HK-2 (cell line): ENCODE data around the gene ST3GAL3.

Experiments used
- DNase-seq: peaks from one replicate; pipeline ENCODE4 v3.0.0-alpha.2; 2018; ENCODE audit not compliant: unreplicated experiment

ST3GAL3 gene

DNA sequence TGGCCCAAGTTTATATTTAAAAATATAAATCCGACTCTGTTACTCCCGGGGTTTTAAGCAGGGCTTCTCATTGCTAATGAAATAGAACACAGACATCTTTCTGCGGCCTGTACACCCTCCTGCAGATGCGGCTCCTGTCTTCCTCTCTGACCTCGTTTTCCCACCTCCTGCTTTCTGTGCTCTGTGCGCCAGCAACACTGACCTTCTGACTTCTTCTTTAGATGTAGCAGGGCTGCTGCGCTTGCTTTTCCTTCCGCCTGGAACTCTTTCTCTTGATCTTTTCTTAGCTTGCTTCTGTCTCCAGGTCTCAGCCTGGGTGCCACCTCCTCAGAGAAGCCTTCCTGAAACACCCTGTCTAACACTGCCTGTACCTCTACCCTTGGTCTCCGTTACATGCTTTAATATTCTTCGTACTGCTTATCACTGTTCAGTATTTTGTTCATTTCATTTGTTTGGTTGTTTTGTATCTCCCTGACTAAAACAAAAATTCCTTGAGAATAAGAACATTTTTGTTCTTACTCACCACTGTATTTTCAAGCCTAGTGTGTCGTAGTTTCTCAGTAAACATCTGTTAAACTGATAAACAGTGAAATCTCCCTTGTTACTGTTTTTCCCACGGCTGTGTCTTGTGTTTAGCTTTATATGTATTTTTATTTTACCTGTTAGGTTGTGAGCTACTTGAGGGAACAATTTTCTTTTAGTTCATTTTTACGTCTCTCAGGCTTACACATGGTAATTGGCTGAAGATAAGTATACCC lies 79.0 kb downstream of the ST3GAL3 start:
- DNase-seq = no peak

DNA sequence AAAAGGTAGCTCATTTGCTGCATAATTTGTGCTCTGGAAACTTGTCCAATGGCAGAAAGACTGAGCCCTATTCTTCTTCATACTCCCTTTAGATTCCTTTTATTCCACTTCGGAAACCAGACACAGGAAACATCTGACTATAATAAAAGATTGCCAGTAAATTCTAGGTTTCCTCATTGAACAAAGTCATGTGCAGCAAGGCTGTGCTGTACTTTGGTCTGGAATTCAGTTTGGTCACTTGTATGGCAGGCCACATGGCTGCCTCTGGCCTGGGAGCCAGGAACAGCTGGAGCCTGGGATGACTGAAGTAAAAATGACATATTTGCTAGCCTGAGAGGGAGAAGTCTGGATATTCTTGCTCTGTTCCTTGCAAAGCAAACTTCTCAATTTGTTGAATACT lies 79.6 kb downstream of the ST3GAL3 start:
- DNase-seq = no peak

DNA sequence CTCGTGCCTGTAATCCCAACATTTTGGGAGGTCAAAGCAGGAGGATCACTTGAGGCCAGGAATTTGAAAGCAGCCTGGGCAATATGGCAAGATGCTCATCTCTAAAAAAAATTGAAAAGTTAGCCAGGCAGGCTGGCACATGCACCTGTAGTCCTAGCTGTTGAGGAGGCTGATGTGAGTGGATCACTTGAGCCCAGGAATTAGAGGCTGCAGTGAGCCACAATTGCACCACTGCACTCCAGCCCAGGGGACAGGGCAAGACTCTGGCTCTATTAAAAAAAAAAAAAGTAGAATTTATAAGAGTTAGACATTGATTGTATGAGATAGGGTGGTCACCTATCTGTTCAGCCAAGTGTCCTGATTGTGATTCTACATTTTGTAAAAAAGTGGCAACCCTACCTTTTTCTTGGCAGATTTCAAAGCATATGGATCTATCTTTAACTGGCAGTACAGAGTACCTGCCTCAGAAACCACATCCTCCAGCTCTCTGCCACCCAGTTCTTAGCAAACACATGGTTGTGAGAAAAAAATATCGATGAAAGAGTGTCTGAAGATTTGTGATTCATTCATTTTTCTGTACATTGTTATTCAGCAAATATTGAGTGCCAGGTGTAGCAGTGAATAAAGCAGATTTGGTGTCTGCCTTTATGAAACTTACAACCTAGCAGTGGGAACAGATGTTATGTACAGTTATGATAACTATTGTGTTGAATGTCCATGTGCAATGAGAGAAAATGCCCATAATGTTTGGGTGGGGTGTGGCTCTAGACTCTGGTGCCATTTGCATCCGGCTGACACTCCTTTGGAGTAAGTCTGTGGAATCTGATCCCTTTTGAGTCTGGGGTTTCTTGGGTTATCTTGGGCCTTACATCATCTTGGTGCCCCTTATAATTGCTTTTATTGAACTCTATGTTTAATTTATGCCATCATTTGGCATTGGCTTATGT lies 82.5 kb downstream of the ST3GAL3 start:
- no peak for DNase-seq

DNA sequence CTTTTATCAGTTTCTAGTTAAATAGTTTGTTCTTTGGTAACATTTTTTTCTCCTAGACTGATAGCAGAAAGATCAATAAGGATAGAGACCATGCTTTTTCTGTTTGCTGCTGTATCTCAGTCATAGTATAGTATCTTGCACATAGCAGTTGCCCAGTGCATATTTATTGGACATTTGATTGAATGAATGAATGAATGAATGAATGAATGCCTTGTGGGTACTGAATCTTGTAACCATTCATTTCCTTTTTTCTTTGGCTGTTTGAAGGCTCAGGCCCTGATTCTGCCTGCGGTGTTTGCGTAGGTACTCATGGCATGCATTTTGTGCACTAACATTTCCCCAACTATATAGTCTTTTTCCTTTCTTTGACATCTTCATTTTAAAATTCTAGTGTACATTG lies 83.9 kb downstream of the ST3GAL3 start:
- DNase-seq = no peak

DNA sequence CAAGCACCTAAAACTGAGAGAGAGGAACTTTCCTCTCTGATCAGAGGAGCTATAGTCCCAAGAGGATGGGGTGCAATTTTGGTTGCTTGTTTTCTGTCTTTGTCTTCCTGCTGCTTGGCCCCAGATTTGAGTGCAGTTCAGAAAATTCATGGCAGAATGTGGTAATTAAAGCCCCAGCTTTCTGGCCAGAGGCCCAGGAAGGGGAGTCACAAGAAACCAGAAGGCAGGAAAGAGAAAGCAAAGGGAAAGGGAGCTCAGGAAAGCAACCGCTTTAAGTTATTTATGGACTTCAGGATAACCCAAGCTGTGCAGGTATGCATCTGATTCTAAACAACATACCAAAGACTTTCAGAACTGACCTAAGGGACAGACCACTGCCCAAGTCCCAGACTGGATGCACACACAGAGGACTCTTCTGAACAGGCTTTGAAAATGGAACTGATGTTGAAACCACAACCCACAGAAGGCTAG lies 88.8 kb downstream of the ST3GAL3 start:
- no peak for DNase-seq

DNA sequence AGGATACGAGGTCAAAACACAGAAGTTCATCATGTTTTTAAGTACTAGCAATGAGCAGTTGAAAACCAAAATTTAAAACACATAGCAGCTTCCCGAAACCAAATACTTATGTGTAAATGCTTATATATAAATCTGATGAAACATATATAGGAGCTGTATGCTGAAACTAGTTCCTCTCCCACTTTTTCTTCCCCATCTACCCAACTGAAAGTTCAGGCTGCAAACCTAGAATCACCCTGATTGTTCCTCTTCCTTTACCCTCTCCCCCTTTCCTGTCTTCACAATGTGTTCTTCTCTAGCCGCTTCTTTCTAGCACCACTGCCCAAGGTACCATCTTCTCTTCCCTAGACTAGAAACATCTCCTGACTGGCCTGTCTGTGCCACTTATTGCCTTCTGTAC lies 90.6 kb downstream of the ST3GAL3 start:
- no peak for DNase-seq

DNA sequence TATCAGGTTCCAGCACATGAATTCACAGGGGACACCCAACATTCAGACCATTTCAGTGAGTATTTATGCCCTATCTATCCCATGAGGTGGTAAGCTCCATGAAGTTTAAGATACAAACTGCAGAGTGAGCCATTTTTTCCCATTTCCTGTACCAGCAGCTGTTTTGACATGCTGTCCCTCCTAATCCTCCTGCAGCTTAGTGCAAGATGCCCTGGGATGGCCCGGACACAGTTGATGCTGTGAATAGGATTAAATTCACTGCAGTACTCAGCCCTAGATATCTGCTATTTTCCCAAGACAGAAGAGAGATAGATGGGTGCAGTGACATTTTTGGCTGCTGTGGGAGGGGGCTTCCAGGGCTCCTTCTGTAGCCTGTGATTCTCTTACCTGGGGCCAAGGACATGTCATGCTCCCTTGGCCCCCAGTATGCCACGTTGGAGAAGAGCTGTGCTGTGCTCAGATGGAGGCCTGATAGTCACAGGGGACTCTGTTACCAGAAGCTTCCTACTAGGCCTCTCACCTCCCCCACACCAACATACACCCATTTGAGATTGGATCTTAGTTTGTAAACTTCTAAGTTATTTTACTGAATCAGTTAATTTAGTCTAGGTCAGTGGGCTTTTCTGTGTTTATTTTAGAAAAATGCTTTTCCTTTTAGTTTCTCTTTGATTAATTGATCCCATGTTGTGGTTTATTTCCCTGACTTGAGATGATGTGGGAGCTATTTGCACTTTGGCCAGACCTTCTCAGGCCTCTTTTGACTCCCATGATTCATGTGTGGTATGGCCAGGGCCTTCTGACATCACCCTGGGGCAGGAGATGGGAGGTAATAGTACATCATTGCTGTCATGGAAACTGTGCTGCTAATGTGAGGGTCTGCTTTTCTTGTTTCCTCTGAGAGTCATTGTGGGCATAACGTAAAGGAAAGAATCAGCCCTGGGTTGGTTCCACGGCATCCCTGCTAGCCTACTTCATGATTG lies 92.6 kb downstream of the ST3GAL3 start:
- DNase-seq = no peak

DNA sequence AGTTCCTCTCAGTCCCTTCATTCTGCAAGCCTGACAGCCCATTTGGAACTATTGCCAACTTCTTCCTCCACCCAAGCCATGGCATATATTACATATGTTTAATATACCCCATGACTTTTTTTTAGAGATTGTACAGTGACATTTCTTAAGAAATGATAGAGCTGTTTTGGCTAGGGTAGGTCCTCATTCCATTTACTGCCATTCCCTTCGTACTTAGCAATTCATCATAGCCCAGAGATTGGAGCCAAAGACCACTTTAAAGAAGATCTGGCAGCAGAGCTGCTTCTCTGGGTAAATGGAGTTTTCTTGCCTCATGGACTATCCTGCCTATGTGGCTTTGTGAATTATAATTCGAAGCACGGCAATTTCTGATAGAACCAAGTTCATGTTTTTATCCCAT lies 93.4 kb downstream of the ST3GAL3 start:
- no peak for DNase-seq

DNA sequence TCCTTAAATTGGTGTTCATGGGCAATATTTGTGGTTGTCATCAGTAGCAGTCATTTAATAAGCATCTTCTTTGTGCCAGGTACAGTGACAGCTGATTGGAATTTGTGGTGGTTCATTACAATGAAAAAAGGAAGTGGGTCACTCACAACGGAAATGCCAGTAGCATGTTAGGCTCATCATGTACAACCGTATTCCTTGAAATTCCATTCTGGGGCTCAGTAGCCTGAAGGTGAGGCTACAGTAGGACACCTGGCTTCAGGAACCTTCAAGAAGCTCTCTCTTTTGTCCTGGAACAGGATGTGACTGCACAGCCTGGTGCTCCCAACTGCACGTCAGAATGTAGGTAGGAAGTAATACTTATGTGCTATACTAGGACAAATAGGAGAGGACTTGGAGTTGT lies 93.9 kb downstream of the ST3GAL3 start:
- DNase-seq = no peak

DNA sequence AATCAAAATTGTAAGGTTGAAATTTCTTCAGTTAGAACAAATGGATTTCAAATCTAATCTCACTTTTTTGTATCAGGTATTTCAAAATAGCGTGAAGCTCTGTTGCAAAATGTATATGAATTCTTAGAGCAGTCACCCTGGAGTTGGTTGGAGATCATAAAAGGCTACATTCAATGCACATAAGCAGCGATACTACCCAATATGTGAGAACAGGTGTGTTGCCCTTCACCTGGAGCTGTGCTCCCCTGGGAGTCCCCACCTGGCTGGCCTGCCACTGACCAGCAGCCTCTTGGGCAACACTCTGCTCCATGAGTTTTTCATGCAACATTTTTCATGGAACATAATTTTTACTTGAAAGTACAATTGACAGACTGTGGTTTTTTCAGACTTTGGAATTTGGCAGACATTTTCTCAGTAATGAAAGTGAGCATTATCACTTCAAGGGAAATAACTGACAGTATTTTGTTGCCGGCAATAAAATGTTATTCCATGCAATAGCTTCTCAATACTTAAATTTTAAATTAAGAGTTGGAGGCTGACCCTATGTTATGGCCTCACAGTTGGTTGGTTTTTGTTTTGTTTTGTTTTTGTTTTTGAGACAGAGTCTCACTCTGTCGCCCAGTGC lies 95.1 kb downstream of the ST3GAL3 start:
- no peak for DNase-seq

DNA sequence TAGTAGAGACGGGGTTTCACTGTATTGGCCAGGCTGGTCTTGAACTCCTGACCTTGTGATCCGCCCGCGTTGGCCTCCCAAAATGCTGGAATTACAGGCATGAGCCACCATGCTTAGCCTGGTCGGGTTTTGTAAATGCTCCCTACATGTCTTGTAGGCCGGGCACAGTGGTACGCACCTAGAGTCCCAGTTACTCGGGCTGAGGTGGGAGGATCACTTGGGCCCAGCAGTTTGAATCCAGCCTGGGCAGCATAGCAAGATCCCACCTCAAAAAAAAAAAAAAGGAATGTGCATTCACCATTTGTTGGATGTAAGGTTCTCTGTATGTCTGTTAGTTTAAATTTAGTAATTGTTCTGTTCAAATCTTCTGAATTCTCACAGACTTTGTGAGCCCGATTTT lies 95.8 kb downstream of the ST3GAL3 start:
- no peak for DNase-seq

DNA sequence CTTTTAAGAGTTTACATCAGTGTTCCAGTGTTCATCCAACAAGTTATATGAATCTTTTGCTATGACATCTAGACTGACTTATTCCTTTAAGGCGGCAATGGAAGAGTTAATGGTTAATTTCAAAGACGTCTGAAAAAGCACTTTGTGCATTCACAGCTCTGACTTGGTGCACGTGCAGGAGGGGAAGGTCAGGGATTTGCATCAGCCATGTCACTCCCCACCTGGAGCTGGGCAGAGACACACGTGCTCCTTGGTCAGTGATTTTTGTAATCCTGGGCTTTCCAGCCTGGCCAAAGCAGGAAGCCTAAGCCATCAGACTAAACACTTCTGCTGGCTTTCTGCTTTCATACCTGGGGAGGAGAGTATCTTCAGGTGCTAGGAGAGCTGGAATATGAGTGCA lies 96.3 kb downstream of the ST3GAL3 start:
- no peak for DNase-seq

DNA sequence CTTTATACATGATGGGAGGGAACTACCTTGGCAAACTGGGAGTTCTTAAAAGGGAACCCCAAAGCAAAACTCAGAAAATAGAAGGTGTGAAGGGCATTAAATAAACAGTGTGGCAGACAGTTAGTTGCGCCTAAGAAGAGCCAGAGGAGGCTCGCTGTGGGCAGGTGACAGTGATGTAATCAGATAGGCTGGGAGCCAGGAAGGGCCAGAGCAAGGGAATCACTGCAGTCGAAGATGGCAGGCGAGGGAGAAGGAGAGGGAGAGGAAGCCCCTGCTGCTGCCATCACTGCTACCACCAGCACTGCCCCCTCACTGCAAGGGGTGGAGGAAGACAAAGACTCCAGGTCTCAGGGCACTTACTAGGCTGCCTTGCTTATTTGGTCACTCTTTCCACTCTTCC lies 97.2 kb downstream of the ST3GAL3 start:
- DNase-seq = no peak

DNA sequence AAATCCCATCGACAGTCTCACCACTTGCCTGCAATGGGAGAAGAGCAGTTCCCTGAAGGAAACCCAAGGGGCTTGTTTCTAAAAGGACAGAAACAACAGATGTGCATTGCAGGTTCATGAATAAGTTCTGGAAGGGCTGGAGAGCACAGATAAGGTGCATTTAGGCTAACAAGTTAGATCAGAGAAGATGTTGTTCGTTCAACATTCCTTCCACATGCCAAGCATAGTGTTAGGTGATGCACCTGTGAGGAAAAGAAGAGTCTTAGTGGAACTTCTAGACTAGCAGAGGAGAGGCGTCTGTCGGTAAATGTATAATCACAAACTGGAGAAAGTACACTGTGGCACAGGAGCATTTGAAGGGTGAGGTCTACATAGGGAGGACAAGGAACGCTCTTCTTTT lies 98.0 kb downstream of the ST3GAL3 start:
- no peak for DNase-seq

DNA sequence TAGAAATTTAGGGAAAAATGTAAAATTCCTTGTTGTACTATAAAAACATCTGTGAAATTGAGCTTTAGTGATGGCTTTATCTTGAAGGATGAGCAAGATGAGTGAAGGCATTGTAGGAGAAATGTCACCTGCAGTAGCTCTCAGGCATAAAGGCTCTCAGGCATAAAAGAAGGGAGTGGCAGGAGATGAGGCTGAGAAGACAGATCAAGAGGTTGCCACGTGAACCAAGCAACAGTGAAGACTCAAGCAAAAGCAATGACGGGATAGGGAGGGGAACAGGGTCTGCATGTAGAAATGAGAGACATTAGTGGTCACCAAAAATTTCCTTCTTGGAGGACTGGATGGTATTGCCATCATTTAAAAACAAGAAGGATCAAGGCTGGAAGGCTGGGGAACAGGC lies 98.8 kb downstream of the ST3GAL3 start:
- no peak for DNase-seq

DNA sequence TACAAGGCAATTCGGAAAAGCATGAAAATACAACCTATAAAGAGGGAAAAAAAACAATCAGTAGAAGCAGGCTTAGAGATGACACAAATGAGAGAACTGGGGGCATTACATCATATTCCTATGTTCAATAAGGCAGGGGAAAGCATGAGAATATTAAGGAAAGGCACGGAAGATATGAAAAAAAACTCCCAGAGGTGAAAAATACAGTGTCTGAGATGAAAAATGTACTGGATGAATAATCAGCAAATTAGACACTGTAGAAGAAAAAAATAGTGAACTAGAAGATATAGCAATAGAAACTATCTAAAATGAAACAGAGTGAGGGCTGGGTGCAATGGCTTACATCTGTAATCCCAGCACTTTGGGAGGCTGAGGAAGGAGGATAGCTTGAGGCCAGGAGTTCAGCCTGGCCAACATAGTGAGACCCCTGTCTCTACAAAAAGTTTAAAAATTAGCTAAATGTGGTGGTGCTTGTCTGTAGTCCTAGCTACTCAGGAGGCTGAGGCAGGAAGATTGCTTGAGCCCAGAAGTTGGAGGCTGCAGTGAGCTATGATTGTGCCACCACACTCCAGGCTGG lies 101.8 kb downstream of the ST3GAL3 start:
- DNase-seq = no peak

DNA sequence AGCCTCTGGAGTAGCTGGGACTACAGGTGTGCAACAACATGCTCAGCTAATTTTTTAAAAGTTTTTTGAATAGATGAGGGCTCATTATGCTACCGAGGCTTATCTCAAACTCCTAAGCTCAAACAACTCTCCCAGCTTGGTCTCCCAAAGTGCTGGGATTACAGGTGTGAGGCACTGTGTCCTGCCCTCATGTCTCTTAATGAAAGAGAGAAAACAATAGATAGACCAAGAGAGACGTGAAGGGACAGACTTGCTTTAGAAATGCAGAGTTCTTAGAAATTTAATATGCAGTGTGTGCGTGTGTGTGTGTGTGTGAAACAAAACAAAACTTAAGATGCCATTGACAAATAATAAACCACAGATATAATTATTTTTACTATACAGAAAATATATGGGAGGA lies 105.2 kb downstream of the ST3GAL3 start:
- no peak for DNase-seq

DNA sequence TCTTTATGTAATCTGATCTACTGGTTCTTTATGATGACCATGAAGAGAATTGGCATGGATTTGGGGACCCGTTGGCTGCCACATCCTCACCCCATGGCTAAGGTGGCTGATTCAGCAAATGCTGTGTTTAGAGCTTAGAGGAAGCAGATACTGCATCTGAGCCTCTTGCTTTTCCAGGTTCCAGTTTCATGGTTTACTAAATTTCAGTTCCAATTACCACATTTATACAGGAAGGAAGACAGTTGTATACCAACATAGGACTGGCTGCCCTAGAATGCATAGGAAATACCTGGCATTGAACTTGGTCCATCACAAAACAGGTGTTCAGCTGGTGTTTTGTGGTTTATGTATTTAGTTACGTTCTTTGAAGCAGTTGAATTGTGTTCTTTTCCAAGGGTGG lies 107.1 kb downstream of the ST3GAL3 start:
- DNase-seq = no peak

DNA sequence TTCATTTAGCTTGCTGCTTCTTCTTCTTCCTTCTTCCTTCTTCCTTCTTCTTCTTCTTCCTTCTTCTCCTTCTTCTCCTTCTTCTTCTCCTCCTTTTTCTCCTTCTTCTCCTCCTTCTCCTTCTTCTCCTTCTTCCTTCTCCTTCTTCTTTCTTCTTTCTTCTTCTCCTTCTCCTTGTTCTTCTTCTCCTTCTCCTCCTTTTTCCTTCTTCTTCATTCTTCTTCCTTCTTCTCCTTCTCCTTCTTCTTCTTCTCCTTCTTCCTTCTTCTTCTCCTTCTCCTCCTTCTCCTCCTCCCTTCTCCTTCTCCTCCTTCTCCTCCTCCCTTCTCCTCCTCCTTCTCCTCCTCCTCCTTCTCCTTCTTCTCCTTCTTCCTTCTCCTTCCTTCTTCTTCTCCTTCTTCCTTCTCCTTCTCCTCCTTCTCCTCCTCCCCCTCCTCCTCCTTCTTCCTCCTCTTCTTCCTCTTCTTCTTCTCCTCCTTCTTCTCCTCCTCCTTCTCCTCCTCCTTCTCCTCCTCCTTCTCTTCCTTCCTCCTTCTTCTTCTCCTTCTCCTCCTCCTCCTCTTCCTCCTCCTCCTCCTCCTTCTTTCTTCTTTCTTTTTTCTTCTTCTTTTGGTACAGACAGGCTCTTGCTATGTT lies 110.1 kb downstream of the ST3GAL3 start:
- no peak for DNase-seq

DNA sequence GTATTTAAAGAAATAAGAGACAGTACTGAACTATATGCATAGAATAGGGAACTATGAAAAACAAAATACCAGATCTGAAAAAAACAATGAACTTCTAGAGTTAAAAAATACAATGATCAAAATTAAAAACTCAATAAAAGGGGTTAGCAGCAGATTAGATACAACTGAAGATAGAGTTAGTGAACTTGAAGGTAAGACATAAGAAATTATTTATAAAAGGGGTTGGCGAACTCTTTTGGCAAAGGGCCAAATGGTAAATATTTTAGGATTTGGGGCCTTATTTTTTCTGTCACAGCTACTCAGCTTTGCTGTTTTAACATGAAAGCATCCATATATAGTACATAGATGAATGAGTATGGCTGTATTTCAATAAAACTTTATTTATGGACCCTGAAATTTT lies 111.4 kb downstream of the ST3GAL3 start:
- DNase-seq = no peak

DNA sequence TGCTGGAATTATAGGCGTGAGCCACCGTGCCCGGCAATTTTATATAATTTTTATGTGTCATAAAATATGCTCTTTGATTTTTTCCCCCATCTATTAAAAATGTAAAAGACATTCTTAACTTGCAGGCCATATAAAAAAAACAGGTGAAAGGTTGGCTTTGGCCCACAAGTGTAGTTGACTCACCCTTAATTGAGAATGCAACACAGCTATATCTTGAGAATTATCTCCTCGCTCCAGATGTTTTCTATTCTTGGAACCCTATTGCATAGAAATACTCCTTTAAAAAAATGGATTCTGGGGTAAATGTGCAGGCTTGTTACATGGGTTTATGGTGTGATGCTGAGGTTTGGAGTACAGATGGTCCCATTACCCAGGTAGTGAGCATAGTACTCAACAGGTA lies 112.0 kb downstream of the ST3GAL3 start:
- no peak for DNase-seq
